Activated CD4-positive, alpha-beta T cell treated with anti-CD3 and anti-CD28 coated beads, Interleukin-10, Interleukin-2, amounts not matched to agents 100 ng/mL and 50 ng/mL, durations not matched to agents 16 hours and 8 hours (primary cell): Measurements from ENCODE around the gene CALML3.
"Not testable (repeated sequence)": the region's sequence is repeated elsewhere in the genome, so short reads cannot be mapped to it uniquely, and the experiment has no call there.

Experiments
- DNase-seq: peaks from one replicate; pipeline ENCODE4 v3.0.0-alpha.2; 2020

Gene CALML3

GRCh38 chr10:5524641-5525560 is at the start of gene CALML3:
CALML3 (plus strand) TSS chr10:5524961; CDS start chr10:5525086, 125 bp downstream.
- no peak for DNase-seq

GRCh38 chr10:5475088-5475487 is 49.7 kb upstream of the CALML3 start:
- DNase-seq = not testable (repeated sequence)

- not testable (repeated sequence) for DNase-seq
Observed at GRCh38 chr10:5475974-5476807, 48.6 kb upstream of the CALML3 start.

- no peak for DNase-seq
Observed at GRCh38 chr10:5476918-5477525, 47.7 kb upstream of the CALML3 start.

- no peak for DNase-seq
Observed at GRCh38 chr10:5477948-5478693, 46.6 kb upstream of the CALML3 start.

- no peak for DNase-seq
Observed at GRCh38 chr10:5478694-5479305, 46.0 kb upstream of the CALML3 start.

GRCh38 chr10:5479481-5480161 is 45.1 kb upstream of the CALML3 start:
- no peak for DNase-seq

- DNase-seq = no peak
Observed at GRCh38 chr10:5480162-5480941, 44.4 kb upstream of the CALML3 start.

- no peak for DNase-seq
Observed at GRCh38 chr10:5481121-5481520, 43.6 kb upstream of the CALML3 start.

GRCh38 chr10:5482016-5482415 is 42.7 kb upstream of the CALML3 start:
- no peak for DNase-seq

GRCh38 chr10:5484205-5484604 is 40.6 kb upstream of the CALML3 start:
- DNase-seq = no peak

- DNase-seq = no peak
Observed at GRCh38 chr10:5485290-5485689, 39.5 kb upstream of the CALML3 start.

- no peak for DNase-seq
Observed at GRCh38 chr10:5485948-5486852, 38.6 kb upstream of the CALML3 start.

GRCh38 chr10:5486853-5487235 is 37.9 kb upstream of the CALML3 start:
- DNase-seq = no peak

- DNase-seq = no peak
Observed at GRCh38 chr10:5488272-5489161, 36.2 kb upstream of the CALML3 start.

- no peak for DNase-seq
Observed at GRCh38 chr10:5490032-5490431, 34.7 kb upstream of the CALML3 start.

- no peak for DNase-seq
Observed at GRCh38 chr10:5490698-5491464, 33.9 kb upstream of the CALML3 start.

- DNase-seq = no peak
Observed at GRCh38 chr10:5491477-5491876, 33.3 kb upstream of the CALML3 start.
